Measurements from ENCODE around the gene GLO1.
A peak's percentile ranks its signal among the peaks of the same experiment; 100 is the strongest.

GLO1 gene

GRCh38 chr6:38702558-38703397 lies at the start of gene GLO1:
GLO1 (minus strand) TSS chr6:38703145; CDS start chr6:38703054, 91 bp downstream.
- DNase-seq: peak; percentile 90

- no peak for DNase-seq
Measured at GRCh38 chr6:38750968-38751615, 48.1 kb upstream of the GLO1 start.

GRCh38 chr6:38749473-38749872 lies 46.5 kb upstream of the GLO1 start:
- no peak for DNase-seq

- DNase-seq: no peak
Measured at GRCh38 chr6:38739532-38739931, 36.6 kb upstream of the GLO1 start.

GRCh38 chr6:38738261-38738660 lies 35.3 kb upstream of the GLO1 start:
- DNase-seq: no peak

GRCh38 chr6:38736951-38737350 lies 34.0 kb upstream of the GLO1 start:
- no peak for DNase-seq

GRCh38 chr6:38730140-38730862 lies 27.4 kb upstream of the GLO1 start:
- no peak for DNase-seq

GRCh38 chr6:38728203-38728602 lies 25.3 kb upstream of the GLO1 start:
- no peak for DNase-seq

GRCh38 chr6:38725414-38726183 lies 22.7 kb upstream of the GLO1 start:
- DNase-seq: no peak

GRCh38 chr6:38724343-38724742 lies 21.4 kb upstream of the GLO1 start:
- no peak for DNase-seq

- DNase-seq: no peak
Measured at GRCh38 chr6:38723783-38724182, 20.8 kb upstream of the GLO1 start.

- DNase-seq: no peak
Measured at GRCh38 chr6:38722727-38723334, 19.9 kb upstream of the GLO1 start.

- no peak for DNase-seq
Measured at GRCh38 chr6:38722038-38722437, 19.1 kb upstream of the GLO1 start.

GRCh38 chr6:38720295-38720694 lies 17.4 kb upstream of the GLO1 start:
- no peak for DNase-seq

- DNase-seq: no peak
Measured at GRCh38 chr6:38719358-38719757, 16.4 kb upstream of the GLO1 start.

GRCh38 chr6:38716825-38717224 lies 13.9 kb upstream of the GLO1 start:
- no peak for DNase-seq

GRCh38 chr6:38715016-38715689 lies 12.2 kb upstream of the GLO1 start, which contains the start of gene DNAH8:
DNAH8 (plus strand) TSS chr6:38715311; CDS start chr6:38722810, 7,499 bp downstream.
- DNase-seq: no peak

- DNase-seq: no peak
Measured at GRCh38 chr6:38714239-38715015, 11.5 kb upstream of the GLO1 start.

GRCh38 chr6:38713812-38714211 lies 10.9 kb upstream of the GLO1 start:
- peak; percentile 19 for DNase-seq

GRCh38 chr6:38708496-38708895 lies 5.6 kb upstream of the GLO1 start:
- DNase-seq: no peak

- DNase-seq: no peak
Measured at GRCh38 chr6:38705924-38706323, 3.0 kb upstream of the GLO1 start.

Data from KG1 (cell line).